Uterus (tissue), 2 donors: ENCODE results near the gene KCNJ4.

Experiments
- POLR2A ChIP-seq, 2 donors: fragments of 450-650 bp; IDR thresholded peaks; one replicate each; pipeline ENCODE4 v1.6.1; 2016; ENCODE audit warnings: antibody characterized with exemption in 2 of 2, mild to moderate bottlenecking in 1 of 2, moderate library complexity in 1 of 2
- TF ChIP-seq, protein P1 (sequence below), 4 experiments: fragments of 200-600 bp in 2 of 4; fragments of 450-650 bp in 2 of 4; sonication (generic) in 2 of 4; IDR thresholded peaks; one replicate each; pipeline ENCODE4 v1.5.1; 2016 to 2019; ENCODE audit warnings: antibody characterized with exemption in 4 of 4, mild to moderate bottlenecking in 2 of 4, moderate library complexity in 1 of 4

DNA sequence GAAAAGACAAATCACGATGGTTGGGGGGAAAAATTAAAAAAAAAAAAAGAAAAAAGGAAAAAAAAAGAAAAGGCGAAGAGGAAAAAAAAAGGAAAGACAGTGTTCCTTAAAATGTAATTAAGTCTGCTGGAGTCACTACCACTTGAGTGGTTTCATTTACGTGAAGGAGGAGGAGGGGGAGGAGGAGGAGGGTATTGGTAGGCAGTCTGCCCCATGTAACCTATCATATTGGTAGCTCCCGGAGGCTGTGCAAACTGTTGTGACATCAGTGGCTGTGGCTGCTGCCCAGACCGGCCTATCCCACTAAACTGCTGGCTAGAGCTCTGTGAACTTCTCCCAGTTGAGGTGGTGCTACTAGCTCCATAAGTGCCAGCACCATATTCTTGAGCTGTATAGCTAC is 30.8 kb upstream of the KCNJ4 start:
- TF ChIP-seq, protein P1, sequence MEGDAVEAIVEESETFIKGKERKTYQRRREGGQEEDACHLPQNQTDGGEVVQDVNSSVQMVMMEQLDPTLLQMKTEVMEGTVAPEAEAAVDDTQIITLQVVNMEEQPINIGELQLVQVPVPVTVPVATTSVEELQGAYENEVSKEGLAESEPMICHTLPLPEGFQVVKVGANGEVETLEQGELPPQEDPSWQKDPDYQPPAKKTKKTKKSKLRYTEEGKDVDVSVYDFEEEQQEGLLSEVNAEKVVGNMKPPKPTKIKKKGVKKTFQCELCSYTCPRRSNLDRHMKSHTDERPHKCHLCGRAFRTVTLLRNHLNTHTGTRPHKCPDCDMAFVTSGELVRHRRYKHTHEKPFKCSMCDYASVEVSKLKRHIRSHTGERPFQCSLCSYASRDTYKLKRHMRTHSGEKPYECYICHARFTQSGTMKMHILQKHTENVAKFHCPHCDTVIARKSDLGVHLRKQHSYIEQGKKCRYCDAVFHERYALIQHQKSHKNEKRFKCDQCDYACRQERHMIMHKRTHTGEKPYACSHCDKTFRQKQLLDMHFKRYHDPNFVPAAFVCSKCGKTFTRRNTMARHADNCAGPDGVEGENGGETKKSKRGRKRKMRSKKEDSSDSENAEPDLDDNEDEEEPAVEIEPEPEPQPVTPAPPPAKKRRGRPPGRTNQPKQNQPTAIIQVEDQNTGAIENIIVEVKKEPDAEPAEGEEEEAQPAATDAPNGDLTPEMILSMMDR (IDR thresholded peaks at IDR 0.05): no peak
- TF ChIP-seq POLR2A (IDR thresholded peaks at IDR 0.05): no peak
